Endothelial cell (in vitro differentiated cells): Measurements from ENCODE around the gene SLC35C1. TPM values are rescaled to one million over a fixed set of nuclear protein-coding genes. Genes with fewer than 3 reads are reported as not detected.

ENCODE experiments used
- DNase-seq: peaks from one replicate; pipeline ENCODE4 v3.0.0; 2021; ENCODE audit warnings: low spot score
- H3K27ac Mint-ChIP-seq: one replicate; pipeline ENCODE4 v1.8.0; 2021; ENCODE audit warnings: mixed read lengths, inconsistent platforms; ENCODE audit not compliant: unreplicated experiment
- H3K27me3 Mint-ChIP-seq: one replicate; pipeline ENCODE4 v1.8.0; 2021; ENCODE audit warnings: mild to moderate bottlenecking, moderate library complexity, mixed read lengths, inconsistent platforms; ENCODE audit not compliant: unreplicated experiment
- H3K36me3 Mint-ChIP-seq: one replicate; pipeline ENCODE4 v1.8.0; 2021; ENCODE audit warnings: mild to moderate bottlenecking, low read depth, mixed read lengths, inconsistent platforms; ENCODE audit not compliant: unreplicated experiment
- H3K4me1 Mint-ChIP-seq: one replicate; pipeline ENCODE4 v1.8.0; 2021; ENCODE audit warnings: mild to moderate bottlenecking, mixed read lengths, inconsistent platforms; ENCODE audit not compliant: unreplicated experiment
- H3K4me3 Mint-ChIP-seq: one replicate; pipeline ENCODE4 v1.8.0; 2021; ENCODE audit warnings: mild to moderate bottlenecking, mixed read lengths, inconsistent platforms; ENCODE audit not compliant: unreplicated experiment
- H3K9me3 Mint-ChIP-seq: one replicate; pipeline ENCODE4 v1.8.0; 2021; ENCODE audit warnings: mixed read lengths, inconsistent platforms; ENCODE audit not compliant: unreplicated experiment
- total RNA-seq: library from RNA; stranded (reverse); fragmentation: NEBNext Ultra II Directional; extraction: Animal tissue kit (Norgen Biotek cat#: 25700); gene quantifications from one replicate; pipeline ENCODE4 v1.2.1, GENCODE V29; 2021; ENCODE audit not compliant: unreplicated experiment
- TF ChIP-seq, protein P1 (sequence below): fragments of 200-600 bp; sonication (generic); IDR thresholded peaks from one replicate; pipeline ENCODE4 v1.5.0; 2021; ENCODE audit warnings: antibody characterized with exemption; ENCODE audit not compliant: unreplicated experiment

The SLC35C1 gene
- total RNA-seq, 1 donor from 2014 or later, result 13.9 TPM

DNA sequence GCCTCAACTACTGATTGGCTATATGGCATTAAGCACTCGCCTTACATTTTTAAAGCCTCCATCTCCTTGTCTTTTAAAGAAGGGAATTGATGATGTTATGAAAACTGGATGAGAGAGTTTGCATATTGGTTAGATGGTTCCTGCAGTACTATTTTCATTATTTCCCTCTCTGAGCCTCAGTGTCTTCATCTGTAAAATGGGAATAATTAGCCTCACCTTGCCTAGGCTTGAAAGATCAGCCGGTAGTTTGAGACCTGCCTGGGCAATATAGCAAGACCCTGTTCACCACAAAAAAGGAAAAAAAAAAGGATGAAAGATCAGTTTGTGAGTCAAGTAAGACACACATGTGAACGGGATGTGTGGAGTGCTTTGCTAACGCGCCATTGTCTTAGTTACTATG, 35.0 kb upstream of the SLC35C1 start:
- TF ChIP-seq, protein P1, sequence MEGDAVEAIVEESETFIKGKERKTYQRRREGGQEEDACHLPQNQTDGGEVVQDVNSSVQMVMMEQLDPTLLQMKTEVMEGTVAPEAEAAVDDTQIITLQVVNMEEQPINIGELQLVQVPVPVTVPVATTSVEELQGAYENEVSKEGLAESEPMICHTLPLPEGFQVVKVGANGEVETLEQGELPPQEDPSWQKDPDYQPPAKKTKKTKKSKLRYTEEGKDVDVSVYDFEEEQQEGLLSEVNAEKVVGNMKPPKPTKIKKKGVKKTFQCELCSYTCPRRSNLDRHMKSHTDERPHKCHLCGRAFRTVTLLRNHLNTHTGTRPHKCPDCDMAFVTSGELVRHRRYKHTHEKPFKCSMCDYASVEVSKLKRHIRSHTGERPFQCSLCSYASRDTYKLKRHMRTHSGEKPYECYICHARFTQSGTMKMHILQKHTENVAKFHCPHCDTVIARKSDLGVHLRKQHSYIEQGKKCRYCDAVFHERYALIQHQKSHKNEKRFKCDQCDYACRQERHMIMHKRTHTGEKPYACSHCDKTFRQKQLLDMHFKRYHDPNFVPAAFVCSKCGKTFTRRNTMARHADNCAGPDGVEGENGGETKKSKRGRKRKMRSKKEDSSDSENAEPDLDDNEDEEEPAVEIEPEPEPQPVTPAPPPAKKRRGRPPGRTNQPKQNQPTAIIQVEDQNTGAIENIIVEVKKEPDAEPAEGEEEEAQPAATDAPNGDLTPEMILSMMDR, result no peak
- no peaks in the 10 kb centered on the region for H3K9me3 Mint-ChIP-seq
- H3K4me1 Mint-ChIP-seq, result peaks cover 6% of the 10 kb centered on the region
- H3K27ac Mint-ChIP-seq, result no peak overlapping the region
- DNase-seq, result no peak
- H3K36me3 Mint-ChIP-seq, result no peaks in the 10 kb centered on the region
- H3K27me3 Mint-ChIP-seq, result no peaks in the 10 kb centered on the region
- no peak overlapping the region for H3K4me3 Mint-ChIP-seq

DNA sequence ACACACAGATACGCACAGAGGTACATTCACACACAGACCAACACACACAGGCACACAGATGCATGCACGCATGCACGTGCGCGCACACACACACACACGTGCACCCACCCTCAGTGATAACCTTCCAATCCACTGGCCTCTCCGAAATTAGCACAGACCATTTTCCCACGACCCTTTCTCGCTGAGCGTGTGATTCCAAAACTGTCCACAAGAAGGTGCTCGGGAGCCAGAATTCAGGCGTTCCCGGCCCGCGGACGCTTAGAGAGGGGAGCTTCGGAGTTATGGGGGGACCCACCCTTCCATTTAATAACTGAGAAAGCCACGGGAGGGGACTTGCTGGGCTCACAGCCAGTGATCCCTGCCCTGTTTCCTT, 33.8 kb upstream of the SLC35C1 start:
- TF ChIP-seq, protein P1, result peak; percentile 85
- no peaks in the 10 kb centered on the region for H3K27me3 Mint-ChIP-seq
- H3K9me3 Mint-ChIP-seq, result no peaks in the 10 kb centered on the region
- H3K27ac Mint-ChIP-seq, result no peak overlapping the region
- peak overlapping the region; percentile 87 for H3K4me3 Mint-ChIP-seq
- DNase-seq, result peak; percentile 86
- no peaks in the 10 kb centered on the region for H3K36me3 Mint-ChIP-seq
- H3K4me1 Mint-ChIP-seq, result peaks cover 6% of the 10 kb centered on the region

DNA sequence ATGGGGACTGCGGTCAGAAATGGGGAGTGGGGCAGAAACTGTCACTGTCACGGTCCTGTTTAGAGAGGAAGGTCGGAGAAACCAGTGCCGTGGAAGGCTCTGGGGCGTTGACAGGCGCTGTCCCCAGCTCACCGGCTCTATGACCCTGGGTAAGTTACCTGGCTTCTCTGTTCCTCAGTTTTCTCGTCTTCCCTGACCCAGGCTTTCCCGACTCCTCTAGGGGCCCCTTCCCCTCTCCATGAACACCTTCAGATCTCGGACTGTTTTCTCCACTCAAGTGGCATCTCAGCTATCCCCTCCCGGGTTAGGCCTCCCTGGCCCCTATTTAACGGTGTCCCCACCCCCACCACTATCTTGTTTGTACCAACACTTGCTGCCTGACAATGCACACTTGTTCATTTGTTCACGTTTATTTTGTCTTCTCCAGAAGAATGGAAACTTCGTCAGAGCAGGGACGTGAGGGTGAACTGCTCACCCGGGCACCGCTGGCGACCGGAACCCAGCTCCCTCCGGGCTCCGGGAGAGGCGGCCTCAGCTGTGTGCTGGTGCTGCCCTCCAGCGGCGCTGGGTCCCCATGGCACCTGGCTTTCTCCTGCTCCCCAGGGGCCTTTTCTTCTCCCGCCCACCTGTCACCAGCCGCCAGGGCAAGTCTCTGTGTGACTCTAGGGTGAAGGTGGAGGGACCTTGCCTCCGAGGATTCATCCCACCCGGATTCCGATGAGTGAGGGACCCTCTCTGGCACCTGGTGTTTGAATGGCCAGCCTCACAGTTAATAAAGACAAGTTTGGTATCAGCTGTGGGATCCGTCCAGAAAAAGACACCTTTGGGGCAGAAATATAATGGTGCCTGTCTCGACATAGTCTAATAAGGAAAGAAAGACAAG, 33.1 kb upstream of the SLC35C1 start:
- H3K27ac Mint-ChIP-seq, result peak overlapping the region; percentile 25
- no peaks in the 10 kb centered on the region for H3K9me3 Mint-ChIP-seq
- no peaks in the 10 kb centered on the region for H3K27me3 Mint-ChIP-seq
- peak overlapping the region; percentile 87 for H3K4me3 Mint-ChIP-seq
- H3K36me3 Mint-ChIP-seq, result no peaks in the 10 kb centered on the region
- TF ChIP-seq, protein P1, result peak; percentile 72
- peaks cover 6% of the 10 kb centered on the region for H3K4me1 Mint-ChIP-seq
- peak; percentile 96 for DNase-seq

DNA sequence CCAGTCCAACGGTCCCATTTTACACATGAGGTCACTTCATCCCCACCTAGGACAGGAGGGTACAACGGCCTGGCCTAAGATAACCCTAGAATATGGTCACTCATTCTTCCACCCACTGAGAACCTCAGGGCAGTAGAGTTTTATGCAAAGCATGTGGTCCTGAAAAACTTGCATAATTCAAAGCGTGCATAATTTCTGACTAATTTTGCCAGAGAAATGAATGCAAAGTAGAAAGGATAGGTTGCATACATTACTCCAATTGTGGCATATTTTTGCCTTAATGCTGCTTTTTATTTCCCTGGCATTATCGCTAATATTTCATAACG, 32.5 kb upstream of the SLC35C1 start:
- DNase-seq, result no peak
- TF ChIP-seq, protein P1, result no peak
- H3K27me3 Mint-ChIP-seq, result no peaks in the 10 kb centered on the region
- H3K36me3 Mint-ChIP-seq, result no peaks in the 10 kb centered on the region
- no peak overlapping the region for H3K4me3 Mint-ChIP-seq
- H3K27ac Mint-ChIP-seq, result no peak overlapping the region
- H3K4me1 Mint-ChIP-seq, result peaks cover 6% of the 10 kb centered on the region
- H3K9me3 Mint-ChIP-seq, result no peaks in the 10 kb centered on the region

DNA sequence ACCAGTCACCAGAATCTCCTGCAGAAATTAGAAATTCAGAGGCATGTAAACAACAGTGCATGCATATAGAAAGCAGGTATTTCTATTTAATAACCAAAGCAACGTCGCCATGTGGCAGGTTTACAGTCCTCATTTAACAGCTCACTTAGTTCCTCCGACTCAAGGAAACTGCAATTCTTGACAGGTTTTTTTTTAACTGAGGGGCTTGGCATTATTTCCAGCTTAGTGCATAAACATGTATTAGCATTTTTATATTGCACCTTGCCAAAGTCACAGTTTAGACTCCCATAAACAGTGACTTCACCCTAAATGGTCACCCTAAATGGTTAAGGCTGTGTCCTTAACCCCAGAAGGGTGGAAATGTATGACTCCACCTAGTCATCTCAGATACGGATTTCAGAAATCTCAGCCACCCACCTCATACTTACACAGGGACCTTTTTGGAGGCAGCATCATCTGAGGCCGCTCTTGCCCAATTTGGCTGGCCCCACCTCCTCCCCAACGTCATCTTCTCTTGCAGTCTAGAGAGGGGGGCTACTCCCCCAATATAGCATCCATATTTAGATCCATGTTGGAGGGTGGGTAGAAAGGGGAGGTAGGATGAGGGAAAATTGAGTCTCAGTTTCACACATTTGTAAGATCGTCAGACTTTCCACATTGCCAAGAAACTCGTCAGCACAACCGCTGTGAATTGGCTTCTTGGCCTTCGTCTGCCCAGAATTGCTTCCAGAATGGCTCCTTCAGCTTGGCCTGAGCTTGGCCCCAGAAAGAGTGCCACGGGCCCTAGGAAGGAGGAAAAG, 31.8 kb upstream of the SLC35C1 start:
- H3K36me3 Mint-ChIP-seq, result no peaks in the 10 kb centered on the region
- H3K4me3 Mint-ChIP-seq, result no peak overlapping the region
- no peak for DNase-seq
- H3K4me1 Mint-ChIP-seq, result peaks cover 6% of the 10 kb centered on the region
- H3K27me3 Mint-ChIP-seq, result no peaks in the 10 kb centered on the region
- no peak overlapping the region for H3K27ac Mint-ChIP-seq
- TF ChIP-seq, protein P1, result no peak
- no peaks in the 10 kb centered on the region for H3K9me3 Mint-ChIP-seq
